HG02938 (cell line): ENCODE measurements around the gene ATG16L1.
"Not testable (repeated sequence)": the region's sequence is repeated elsewhere in the genome, so short reads cannot be mapped to it uniquely, and the experiment has no call there.

ENCODE experiments used
- ATAC-seq: cut with Tn5 transposase; IDR thresholded peaks from one replicate; pipeline ENCODE4 v1.9.1; 2021; ENCODE audit warnings: mild to moderate bottlenecking, moderate library complexity; ENCODE audit not compliant: unreplicated experiment

ATG16L1 gene

GRCh38 chr2:233328922-233329321, 77.4 kb downstream of the ATG16L1 start:
- ATAC-seq = no peak

GRCh38 chr2:233329489-233330135, 78.1 kb downstream of the ATG16L1 start:
- ATAC-seq = no peak

GRCh38 chr2:233331536-233331935, 80.1 kb downstream of the ATG16L1 start:
- ATAC-seq = peak; percentile 92

- no peak for ATAC-seq
Measured at GRCh38 chr2:233332125-233332524, 80.7 kb downstream of the ATG16L1 start.

GRCh38 chr2:233334915-233335314, 83.4 kb downstream of the ATG16L1 start:
- ATAC-seq = no peak

- ATAC-seq = not testable (repeated sequence)
Measured at GRCh38 chr2:233336091-233336490, 84.6 kb downstream of the ATG16L1 start.

GRCh38 chr2:233336541-233336940, 85.1 kb downstream of the ATG16L1 start:
- no peak for ATAC-seq

- no peak for ATAC-seq
Measured at GRCh38 chr2:233338046-233338445, 86.6 kb downstream of the ATG16L1 start.

GRCh38 chr2:233338812-233339368, 87.4 kb downstream of the ATG16L1 start:
- no peak for ATAC-seq

- ATAC-seq = no peak
Measured at GRCh38 chr2:233339427-233339826, 88.0 kb downstream of the ATG16L1 start.

GRCh38 chr2:233341296-233341695, 89.8 kb downstream of the ATG16L1 start:
- ATAC-seq = no peak

- ATAC-seq = no peak
Measured at GRCh38 chr2:233342301-233342700, 90.8 kb downstream of the ATG16L1 start.

- ATAC-seq = no peak
Measured at GRCh38 chr2:233343171-233343705, 91.8 kb downstream of the ATG16L1 start.
